Measurements from ENCODE around the gene SHISA6. TPM values are rescaled to one million over a fixed set of nuclear protein-coding genes. Genes with fewer than 3 reads are reported as not detected.

SHISA6 gene
- total RNA-seq, 1 donor from 2014 or later = 12.6 TPM

DNA sequence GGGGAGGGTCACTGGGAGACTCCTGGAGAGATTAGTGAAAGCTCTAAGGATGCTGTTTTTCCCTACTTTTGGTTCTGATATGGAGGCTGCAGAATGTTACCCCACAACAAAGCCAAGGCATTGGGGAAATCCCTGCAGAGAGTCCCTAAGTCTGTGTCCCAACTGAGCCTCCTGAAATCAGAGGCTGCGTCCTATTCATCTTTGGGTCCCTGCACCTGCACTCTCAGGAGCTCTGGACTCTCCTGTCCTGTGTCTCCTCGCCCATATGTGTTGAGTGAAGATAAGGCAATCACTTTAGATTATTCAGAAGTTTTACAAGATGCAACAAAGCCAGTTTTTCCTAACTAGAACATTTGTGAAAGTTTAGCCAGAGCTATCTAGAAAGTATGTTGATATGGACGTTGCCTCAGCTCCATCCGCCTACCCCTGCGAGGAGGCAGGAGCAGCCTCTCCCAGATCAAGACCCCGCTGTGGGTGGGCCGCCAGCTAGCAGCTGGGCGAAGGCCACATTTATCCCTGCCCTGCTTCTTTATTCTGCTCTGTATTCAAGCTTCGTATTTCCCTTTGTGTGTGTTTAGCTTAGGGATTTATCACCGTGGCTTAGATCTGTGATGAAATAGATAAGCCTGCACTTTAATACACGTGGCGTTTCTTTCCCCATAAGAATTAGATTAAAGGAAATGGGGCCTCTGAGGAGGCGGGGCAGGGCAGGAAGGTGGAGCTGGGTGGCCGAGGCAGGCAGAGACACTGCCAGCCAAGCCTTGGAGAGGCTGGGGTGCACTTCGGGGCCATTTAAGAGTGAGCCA, 37.4 kb downstream of the SHISA6 start:
- DNase-seq = no peak
- H3K27me3 Mint-ChIP-seq (ENCODE audit: unreplicated experiment) = no peaks in the 10 kb centered on the region
- no peak overlapping the region for H3K27ac Mint-ChIP-seq (ENCODE audit: unreplicated experiment)
- no peaks in the 10 kb centered on the region for H3K4me1 Mint-ChIP-seq (ENCODE audit: low read depth, unreplicated experiment)
- no peaks in the 10 kb centered on the region for H3K36me3 Mint-ChIP-seq (ENCODE audit: unreplicated experiment)
- H3K4me3 Mint-ChIP-seq (ENCODE audit: unreplicated experiment) = no peak overlapping the region
- peaks cover 2% of the 10 kb centered on the region for H3K9me3 Mint-ChIP-seq (ENCODE audit: unreplicated experiment)
- TF ChIP-seq, protein P1, sequence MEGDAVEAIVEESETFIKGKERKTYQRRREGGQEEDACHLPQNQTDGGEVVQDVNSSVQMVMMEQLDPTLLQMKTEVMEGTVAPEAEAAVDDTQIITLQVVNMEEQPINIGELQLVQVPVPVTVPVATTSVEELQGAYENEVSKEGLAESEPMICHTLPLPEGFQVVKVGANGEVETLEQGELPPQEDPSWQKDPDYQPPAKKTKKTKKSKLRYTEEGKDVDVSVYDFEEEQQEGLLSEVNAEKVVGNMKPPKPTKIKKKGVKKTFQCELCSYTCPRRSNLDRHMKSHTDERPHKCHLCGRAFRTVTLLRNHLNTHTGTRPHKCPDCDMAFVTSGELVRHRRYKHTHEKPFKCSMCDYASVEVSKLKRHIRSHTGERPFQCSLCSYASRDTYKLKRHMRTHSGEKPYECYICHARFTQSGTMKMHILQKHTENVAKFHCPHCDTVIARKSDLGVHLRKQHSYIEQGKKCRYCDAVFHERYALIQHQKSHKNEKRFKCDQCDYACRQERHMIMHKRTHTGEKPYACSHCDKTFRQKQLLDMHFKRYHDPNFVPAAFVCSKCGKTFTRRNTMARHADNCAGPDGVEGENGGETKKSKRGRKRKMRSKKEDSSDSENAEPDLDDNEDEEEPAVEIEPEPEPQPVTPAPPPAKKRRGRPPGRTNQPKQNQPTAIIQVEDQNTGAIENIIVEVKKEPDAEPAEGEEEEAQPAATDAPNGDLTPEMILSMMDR (IDR thresholded peaks at IDR 0.05; ENCODE audit: partially characterized antibody, unreplicated experiment) = no peak

DNA sequence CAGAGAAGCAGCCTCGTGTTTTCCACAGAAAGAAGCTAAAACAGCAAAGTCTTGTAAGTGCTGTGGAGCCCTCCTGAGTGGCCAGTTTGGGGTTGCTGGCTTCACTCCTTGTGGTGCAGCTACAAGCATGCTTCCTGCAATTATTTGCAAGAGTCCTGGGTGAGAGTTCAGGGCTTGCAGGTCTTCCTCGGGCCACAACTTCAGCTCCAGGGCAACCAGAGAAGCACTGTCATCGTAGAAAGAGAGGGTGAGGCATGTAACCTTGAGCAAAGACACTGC, 37.9 kb downstream of the SHISA6 start:
- Mint-ChIP-seq H3K4me3 (ENCODE audit: unreplicated experiment) (no peak overlapping the region), H3K27me3 (ENCODE audit: unreplicated experiment) (no peaks in the 10 kb centered on the region), H3K4me1 (ENCODE audit: low read depth, unreplicated experiment) (no peaks in the 10 kb centered on the region)

DNA sequence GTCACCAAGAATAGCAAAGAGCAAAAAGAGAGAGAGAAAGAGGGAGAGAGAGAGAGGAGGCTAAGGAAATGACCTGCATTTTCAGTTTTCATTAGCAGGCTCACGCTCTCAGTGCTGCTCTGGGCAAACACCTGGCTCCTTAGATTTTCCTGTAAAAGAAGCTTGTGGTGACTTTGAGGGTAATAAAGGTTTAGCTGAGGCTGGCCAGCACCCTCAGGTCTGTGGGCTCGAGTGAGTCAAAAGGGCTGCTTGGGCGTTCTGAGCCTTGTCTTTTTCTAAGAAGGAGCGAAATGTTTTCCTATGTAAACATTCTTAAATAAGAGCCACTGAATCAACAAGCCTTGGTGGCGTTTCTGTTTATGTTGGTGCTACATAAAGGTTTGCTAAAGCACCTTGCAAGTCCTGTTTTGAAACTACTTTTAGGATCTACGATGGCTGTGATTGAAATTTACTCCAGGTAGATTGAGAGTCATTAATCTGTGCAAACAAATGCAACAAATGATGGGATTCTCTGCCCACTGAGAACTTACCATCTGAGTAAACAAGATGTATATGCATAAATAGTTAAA, 38.8 kb downstream of the SHISA6 start:
- Mint-ChIP-seq H3K4me1 (ENCODE audit: low read depth, unreplicated experiment) (no peaks in the 10 kb centered on the region), H3K27me3 (ENCODE audit: unreplicated experiment) (no peaks in the 10 kb centered on the region), H3K9me3 (ENCODE audit: unreplicated experiment) (peaks cover 2% of the 10 kb centered on the region), H3K36me3 (ENCODE audit: unreplicated experiment) (no peaks in the 10 kb centered on the region), H3K4me3 (ENCODE audit: unreplicated experiment) (no peak overlapping the region), H3K27ac (ENCODE audit: unreplicated experiment) (no peak overlapping the region)
- DNase-seq = no peak
- TF ChIP-seq, protein P1 (IDR thresholded peaks at IDR 0.05; ENCODE audit: partially characterized antibody, unreplicated experiment) = no peak

More for the DNA sequence above, 37.9 kb downstream of the SHISA6 start:
- TF ChIP-seq, protein P1 (IDR thresholded peaks at IDR 0.05; ENCODE audit: partially characterized antibody, unreplicated experiment) = no peak
- peaks cover 2% of the 10 kb centered on the region for H3K9me3 Mint-ChIP-seq (ENCODE audit: unreplicated experiment)
- no peak overlapping the region for H3K27ac Mint-ChIP-seq (ENCODE audit: unreplicated experiment)
- no peaks in the 10 kb centered on the region for H3K36me3 Mint-ChIP-seq (ENCODE audit: unreplicated experiment)
- no peak for DNase-seq

DNA sequence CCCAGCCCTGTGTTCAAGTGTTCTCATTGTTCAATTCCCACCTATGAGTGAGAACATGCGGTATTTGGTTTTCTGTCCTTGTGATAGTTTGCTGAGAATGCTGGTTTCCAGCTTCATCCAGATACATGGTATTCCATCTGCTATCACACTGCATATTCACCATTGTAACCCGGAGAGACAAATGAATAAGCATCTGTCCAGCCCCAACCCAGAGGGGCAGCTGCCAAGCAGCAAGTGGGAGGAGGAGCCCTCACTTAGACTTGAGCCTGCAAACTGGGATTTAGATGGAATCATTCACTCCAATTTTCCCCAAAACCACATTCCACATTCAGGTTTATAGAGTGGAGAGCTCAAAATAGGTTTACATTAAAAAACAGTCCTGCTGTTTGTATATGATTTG, 41.6 kb downstream of the SHISA6 start:
- peaks cover 2% of the 10 kb centered on the region for H3K9me3 Mint-ChIP-seq (ENCODE audit: unreplicated experiment)
- no peaks in the 10 kb centered on the region for H3K4me1 Mint-ChIP-seq (ENCODE audit: low read depth, unreplicated experiment)
- no peaks in the 10 kb centered on the region for H3K36me3 Mint-ChIP-seq (ENCODE audit: unreplicated experiment)
- H3K4me3 Mint-ChIP-seq (ENCODE audit: unreplicated experiment) = no peak overlapping the region
- TF ChIP-seq, protein P1 (IDR thresholded peaks at IDR 0.05; ENCODE audit: partially characterized antibody, unreplicated experiment) = no peak
- H3K27ac Mint-ChIP-seq (ENCODE audit: unreplicated experiment) = no peak overlapping the region
- H3K27me3 Mint-ChIP-seq (ENCODE audit: unreplicated experiment) = no peaks in the 10 kb centered on the region
- no peak for DNase-seq

DNA sequence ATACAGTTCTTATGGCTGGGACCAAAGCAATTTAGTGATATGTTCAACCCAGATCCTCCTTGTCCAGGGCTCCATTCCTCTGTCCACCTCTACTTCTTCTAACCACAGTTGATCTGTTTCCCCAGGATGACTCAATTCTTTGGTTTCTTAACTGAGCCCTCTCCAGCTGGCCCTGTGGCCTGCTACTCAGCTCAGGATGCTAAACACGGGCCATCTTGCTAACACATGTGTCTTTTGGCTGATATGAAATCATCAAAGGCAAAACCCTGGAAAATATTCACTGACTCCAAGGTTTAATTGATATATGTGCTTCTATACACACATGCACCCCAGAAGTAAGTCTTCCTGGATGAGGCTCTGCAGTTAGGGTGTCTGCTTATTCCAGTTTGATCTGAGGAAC, 43.8 kb downstream of the SHISA6 start:
- H3K4me3 Mint-ChIP-seq (ENCODE audit: unreplicated experiment) = no peak overlapping the region
- H3K36me3 Mint-ChIP-seq (ENCODE audit: unreplicated experiment) = no peaks in the 10 kb centered on the region
- no peak overlapping the region for H3K27ac Mint-ChIP-seq (ENCODE audit: unreplicated experiment)
- peaks cover 2% of the 10 kb centered on the region for H3K9me3 Mint-ChIP-seq (ENCODE audit: unreplicated experiment)
- no peak for DNase-seq
- H3K4me1 Mint-ChIP-seq (ENCODE audit: low read depth, unreplicated experiment) = no peaks in the 10 kb centered on the region
- TF ChIP-seq, protein P1 (IDR thresholded peaks at IDR 0.05; ENCODE audit: partially characterized antibody, unreplicated experiment) = no peak
- no peaks in the 10 kb centered on the region for H3K27me3 Mint-ChIP-seq (ENCODE audit: unreplicated experiment)
